ENCODE results near the gene VSTM5.

DNA sequence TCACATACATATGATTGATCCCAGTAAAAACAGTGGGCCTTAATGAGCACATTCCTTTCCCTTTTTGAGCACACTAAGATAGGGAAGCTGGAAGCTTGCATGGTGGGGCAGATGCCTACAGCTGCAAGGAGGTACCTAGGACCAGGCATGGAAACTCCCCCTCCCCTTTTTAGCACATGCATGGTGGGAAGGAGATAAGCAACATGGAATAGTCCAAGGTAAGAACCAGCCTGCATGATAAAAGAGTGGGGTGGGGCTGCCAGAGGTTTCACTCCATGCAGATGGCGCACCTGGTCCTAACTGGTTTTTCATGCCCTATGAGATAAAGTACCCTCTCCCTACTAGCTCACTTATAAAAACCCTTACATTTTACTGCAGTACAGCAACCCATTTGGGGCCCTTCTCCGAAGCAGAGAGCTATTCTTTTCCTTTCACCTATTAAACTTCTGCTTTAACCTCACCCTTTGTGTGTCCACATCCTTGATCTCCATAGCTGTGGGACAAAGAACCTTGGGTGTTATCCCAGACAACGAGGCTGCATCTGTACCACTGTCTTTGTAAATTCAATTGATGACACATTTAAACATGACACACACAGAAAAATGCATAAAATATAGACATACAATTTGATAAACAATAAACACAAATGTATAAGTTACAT, 40.1 kb upstream of the VSTM5 start:
- TF ChIP-seq, protein P1, sequence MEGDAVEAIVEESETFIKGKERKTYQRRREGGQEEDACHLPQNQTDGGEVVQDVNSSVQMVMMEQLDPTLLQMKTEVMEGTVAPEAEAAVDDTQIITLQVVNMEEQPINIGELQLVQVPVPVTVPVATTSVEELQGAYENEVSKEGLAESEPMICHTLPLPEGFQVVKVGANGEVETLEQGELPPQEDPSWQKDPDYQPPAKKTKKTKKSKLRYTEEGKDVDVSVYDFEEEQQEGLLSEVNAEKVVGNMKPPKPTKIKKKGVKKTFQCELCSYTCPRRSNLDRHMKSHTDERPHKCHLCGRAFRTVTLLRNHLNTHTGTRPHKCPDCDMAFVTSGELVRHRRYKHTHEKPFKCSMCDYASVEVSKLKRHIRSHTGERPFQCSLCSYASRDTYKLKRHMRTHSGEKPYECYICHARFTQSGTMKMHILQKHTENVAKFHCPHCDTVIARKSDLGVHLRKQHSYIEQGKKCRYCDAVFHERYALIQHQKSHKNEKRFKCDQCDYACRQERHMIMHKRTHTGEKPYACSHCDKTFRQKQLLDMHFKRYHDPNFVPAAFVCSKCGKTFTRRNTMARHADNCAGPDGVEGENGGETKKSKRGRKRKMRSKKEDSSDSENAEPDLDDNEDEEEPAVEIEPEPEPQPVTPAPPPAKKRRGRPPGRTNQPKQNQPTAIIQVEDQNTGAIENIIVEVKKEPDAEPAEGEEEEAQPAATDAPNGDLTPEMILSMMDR (IDR thresholded peaks at IDR 0.05; ENCODE audit: poor library complexity): no peak
- TF ChIP-seq EZH2 (IDR thresholded peaks at IDR 0.05; ENCODE audit: borderline replicate concordance) (no peak), EZH2phosphoT487 (IDR thresholded peaks at IDR 0.05; ENCODE audit: low read depth, severe bottlenecking, unreplicated experiment) (no peak)

All from hepatocyte (in vitro differentiated cells).